Limb (tissue), 2 donors: ENCODE results near the gene IFI27.

Source experiments
- DNase-seq, 2 donors: peaks; one replicate each; pipeline ENCODE4 v3.0.0-alpha.2; 2016; ENCODE audit errors: extremely low spot score in 2 of 2

IFI27 gene

GRCh38 chr14:94102768-94103482, 7.6 kb upstream of the IFI27 start:
- DNase-seq: no peak

- DNase-seq: peak; percentile 1 to 48
Observed at GRCh38 chr14:94103554-94104150, 6.9 kb upstream of the IFI27 start.

- DNase-seq: no peak
Observed at GRCh38 chr14:94104731-94105130, 5.8 kb upstream of the IFI27 start.

- no peak for DNase-seq
Observed at GRCh38 chr14:94109915-94110250, 653 bp upstream of the IFI27 start.

GRCh38 chr14:94111276-94112095, 950 bp downstream of the IFI27 start:
- DNase-seq: peak in 1 of 2 donors; percentile 28

- peak in 1 of 2 donors; percentile 14 for DNase-seq
Observed at GRCh38 chr14:94112513-94113063, 2.1 kb downstream of the IFI27 start.

GRCh38 chr14:94113073-94113472, 2.5 kb downstream of the IFI27 start:
- no peak for DNase-seq

GRCh38 chr14:94113490-94113889, 3.0 kb downstream of the IFI27 start:
- peak in 1 of 2 donors; percentile 29 for DNase-seq

- peak in 1 of 2 donors; percentile 21 for DNase-seq
Observed at GRCh38 chr14:94113908-94114588, 3.5 kb downstream of the IFI27 start.

GRCh38 chr14:94114589-94115057, 4.1 kb downstream of the IFI27 start:
- DNase-seq: peak in 1 of 2 donors; percentile 33

- peak in 1 of 2 donors; percentile 23 for DNase-seq
Observed at GRCh38 chr14:94115058-94115591, 4.6 kb downstream of the IFI27 start.

GRCh38 chr14:94115631-94116030, 5.1 kb downstream of the IFI27 start:
- peak in 1 of 2 donors; percentile 12 for DNase-seq

- no peak for DNase-seq
Observed at GRCh38 chr14:94116701-94117100, 6.2 kb downstream of the IFI27 start.

- no peak for DNase-seq
Observed at GRCh38 chr14:94117856-94118255, 7.3 kb downstream of the IFI27 start.

GRCh38 chr14:94119071-94119470, 8.5 kb downstream of the IFI27 start:
- no peak for DNase-seq

- DNase-seq: peak in 1 of 2 donors; percentile 12
Observed at GRCh38 chr14:94120667-94121340, 10.3 kb downstream of the IFI27 start.

- peak in 1 of 2 donors; percentile 20 for DNase-seq
Observed at GRCh38 chr14:94121485-94121884, 10.9 kb downstream of the IFI27 start.

- no peak for DNase-seq
Observed at GRCh38 chr14:94122438-94122837, 11.9 kb downstream of the IFI27 start.

- DNase-seq: peak in 1 of 2 donors; percentile 11
Observed at GRCh38 chr14:94123296-94123695, 12.8 kb downstream of the IFI27 start.

- DNase-seq: no peak
Observed at GRCh38 chr14:94123868-94124267, 13.3 kb downstream of the IFI27 start.
